ENCODE data around the gene LHFPL5.

Gene LHFPL5

DNA sequence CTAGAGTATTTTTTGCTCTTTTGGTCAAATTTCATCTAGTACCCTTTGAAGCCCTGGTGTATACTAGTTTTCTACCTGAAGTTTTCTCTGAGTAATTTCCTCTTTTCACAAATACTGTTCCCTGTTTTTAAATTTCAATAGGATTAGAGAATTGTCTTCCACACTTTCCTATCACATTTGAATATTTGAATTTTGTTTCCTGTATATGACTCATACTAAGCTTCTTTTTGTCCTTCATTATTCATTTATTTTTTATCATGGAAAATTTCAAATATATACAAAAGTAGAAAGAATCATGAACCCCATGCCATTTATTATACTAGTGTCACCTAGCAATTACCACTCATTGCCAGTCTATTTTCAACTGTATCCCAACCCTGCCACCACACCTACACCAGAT is 52.7 kb downstream of the LHFPL5 start:
- no peak for DNase-seq (ENCODE audit: low spot score)

DNA sequence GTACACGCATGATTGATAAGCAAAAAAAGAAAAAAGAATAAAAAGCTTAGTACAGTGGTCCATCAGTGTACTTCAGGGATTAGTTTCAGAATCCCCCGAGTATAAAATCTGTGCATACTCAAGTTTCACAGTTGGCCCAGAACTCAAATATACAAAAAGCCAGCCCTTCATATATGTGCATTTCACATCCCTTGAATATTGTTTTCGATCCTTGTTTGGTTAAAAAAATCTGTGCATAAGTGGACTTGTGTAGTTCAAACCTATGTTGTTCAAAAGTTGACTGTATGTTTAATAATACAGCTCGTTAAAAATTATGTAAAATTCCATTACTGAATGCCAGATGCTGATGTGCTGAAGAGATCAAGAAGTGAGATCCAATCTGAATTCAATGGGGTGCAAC is 54.2 kb downstream of the LHFPL5 start:
- no peak for DNase-seq (ENCODE audit: low spot score)
